GM06990 (cell line): ENCODE measurements around the gene RBM20.

Experiments
- DNase-seq: peaks from one replicate; pipeline ENCODE4 v3.0.0-alpha.2; 2011; ENCODE audit not compliant: insufficient read length; ENCODE audit errors: extremely low read depth
- H3K27me3 ChIP-seq: replicated peaks from 2 replicates; pipeline ENCODE4 v1.6.0; 2011; ENCODE audit warnings: low read length; ENCODE audit not compliant: control insufficient read depth, insufficient read depth
- H3K36me3 ChIP-seq: 2 replicates; pipeline ENCODE4 v1.5.1; 2011; ENCODE audit warnings: low read length; ENCODE audit not compliant: control insufficient read depth, insufficient read depth
- H3K4me3 ChIP-seq: replicated peaks from 2 replicates; pipeline ENCODE4 v1.5.1; 2011; ENCODE audit warnings: low read depth, mild to moderate bottlenecking, control low read depth, low read length
- TF ChIP-seq, protein P1 (sequence below): IDR thresholded peaks from 2 replicates; pipeline ENCODE4 v1.5.1; 2011; ENCODE audit warnings: low read length, control low read depth, mild to moderate bottlenecking, inconsistent platforms; ENCODE audit not compliant: insufficient read depth, poor library complexity, severe bottlenecking

The RBM20 gene

DNA sequence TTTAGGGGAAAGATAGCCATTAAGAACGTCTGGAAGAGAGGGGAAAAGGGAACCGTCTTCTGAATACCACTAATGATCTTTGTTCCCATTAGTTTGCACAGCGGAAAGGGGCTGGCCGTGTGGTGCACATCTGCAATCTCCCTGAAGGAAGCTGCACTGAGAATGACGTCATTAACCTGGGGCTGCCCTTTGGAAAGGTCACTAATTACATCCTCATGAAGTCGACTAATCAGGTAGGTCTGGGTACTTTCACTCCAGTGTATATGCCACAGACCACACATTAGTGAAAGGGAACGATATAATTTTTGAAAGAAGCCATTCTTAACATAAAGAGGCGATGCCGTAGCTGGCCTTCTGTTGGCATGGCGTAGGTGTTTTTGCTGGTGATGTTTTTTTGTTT is 153.3 kb downstream of the RBM20 start:
- H3K27me3 ChIP-seq, result no peaks in the 10 kb centered on the region
- TF ChIP-seq, protein P1, sequence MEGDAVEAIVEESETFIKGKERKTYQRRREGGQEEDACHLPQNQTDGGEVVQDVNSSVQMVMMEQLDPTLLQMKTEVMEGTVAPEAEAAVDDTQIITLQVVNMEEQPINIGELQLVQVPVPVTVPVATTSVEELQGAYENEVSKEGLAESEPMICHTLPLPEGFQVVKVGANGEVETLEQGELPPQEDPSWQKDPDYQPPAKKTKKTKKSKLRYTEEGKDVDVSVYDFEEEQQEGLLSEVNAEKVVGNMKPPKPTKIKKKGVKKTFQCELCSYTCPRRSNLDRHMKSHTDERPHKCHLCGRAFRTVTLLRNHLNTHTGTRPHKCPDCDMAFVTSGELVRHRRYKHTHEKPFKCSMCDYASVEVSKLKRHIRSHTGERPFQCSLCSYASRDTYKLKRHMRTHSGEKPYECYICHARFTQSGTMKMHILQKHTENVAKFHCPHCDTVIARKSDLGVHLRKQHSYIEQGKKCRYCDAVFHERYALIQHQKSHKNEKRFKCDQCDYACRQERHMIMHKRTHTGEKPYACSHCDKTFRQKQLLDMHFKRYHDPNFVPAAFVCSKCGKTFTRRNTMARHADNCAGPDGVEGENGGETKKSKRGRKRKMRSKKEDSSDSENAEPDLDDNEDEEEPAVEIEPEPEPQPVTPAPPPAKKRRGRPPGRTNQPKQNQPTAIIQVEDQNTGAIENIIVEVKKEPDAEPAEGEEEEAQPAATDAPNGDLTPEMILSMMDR, result no peak
- H3K4me3 ChIP-seq, result no peak overlapping the region
- no peaks in the 10 kb centered on the region for H3K36me3 ChIP-seq
- no peak for DNase-seq

DNA sequence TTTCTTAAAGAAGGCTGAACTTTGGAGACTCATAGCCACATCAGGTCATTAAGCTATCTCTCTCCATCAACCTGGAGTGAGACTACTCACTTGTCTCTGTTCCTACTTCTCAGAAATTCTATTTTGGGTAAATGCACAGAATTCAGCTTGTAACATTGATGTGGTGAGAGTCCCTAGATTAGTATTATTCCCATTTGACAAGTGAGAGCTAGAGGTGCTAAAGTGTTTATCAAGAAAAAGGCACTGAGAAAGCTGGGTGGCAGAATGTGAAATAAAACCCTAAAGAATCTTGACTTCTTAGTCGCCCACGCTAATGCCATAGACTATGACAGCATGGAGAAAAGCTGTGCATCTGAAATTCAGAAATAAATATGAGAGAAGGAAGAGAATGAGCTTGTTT is 154.2 kb downstream of the RBM20 start:
- Histone ChIP-seq H3K36me3 (no peaks in the 10 kb centered on the region), H3K4me3 (no peak overlapping the region), H3K27me3 (no peaks in the 10 kb centered on the region)
- no peak for DNase-seq
- TF ChIP-seq, protein P1, result no peak

DNA sequence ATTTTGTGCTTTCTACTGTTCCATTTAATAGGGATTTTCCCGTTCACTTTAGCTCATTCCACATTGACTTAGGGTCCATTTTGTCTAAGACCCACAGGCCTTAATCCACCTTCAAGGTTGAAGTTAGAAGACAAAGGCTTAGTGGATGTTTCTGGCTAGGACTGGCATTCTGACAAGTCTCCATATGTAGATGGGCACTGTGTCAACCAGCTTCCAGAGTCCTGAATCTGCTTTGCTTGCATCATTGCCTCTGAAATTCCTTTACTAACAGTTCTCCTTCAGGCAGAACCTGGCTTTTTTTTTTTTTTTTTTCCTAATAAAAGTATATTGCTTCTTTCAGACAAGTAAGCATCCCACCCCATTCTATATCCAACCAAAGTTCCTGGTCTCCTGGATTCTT is 158.0 kb downstream of the RBM20 start:
- TF ChIP-seq, protein P1, result no peak
- DNase-seq, result no peak
- Histone ChIP-seq H3K36me3 (no peaks in the 10 kb centered on the region), H3K4me3 (no peak overlapping the region), H3K27me3 (no peaks in the 10 kb centered on the region)

DNA sequence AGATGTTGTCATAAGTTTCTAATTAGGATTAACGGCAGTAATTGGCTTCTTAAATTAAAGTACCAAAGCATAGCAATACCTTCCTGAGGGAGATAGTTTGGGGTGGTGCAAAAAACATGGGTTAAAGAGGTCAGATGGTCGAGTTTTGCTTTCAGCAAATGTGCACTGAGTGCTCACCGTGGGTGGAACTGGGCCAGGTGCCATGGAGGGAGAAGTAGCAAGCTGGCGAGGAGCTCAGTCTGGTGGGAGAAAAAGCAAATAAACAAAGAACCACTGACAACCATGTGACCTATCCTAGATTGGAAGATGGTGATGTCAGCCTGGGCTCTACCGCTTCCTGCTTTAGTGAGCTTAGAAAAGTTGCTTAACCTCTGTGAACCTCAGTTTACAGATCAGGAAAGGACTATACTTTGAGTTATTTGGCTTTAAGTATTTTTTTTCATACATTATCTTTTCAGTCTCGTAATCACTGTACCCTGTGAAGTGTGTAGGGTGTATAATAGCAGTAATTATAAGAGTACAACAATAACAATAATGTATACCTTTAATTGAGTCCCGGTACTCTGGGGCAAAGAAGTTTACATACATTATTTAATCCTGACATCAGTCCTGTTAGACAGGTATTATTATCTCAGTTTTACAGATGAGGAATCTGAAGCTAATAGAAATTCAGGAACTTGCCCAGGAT is 158.6 kb downstream of the RBM20 start:
- no peaks in the 10 kb centered on the region for H3K27me3 ChIP-seq
- TF ChIP-seq, protein P1, result no peak
- no peak overlapping the region for H3K4me3 ChIP-seq
- DNase-seq, result peak; percentile 41
- no peaks in the 10 kb centered on the region for H3K36me3 ChIP-seq

DNA sequence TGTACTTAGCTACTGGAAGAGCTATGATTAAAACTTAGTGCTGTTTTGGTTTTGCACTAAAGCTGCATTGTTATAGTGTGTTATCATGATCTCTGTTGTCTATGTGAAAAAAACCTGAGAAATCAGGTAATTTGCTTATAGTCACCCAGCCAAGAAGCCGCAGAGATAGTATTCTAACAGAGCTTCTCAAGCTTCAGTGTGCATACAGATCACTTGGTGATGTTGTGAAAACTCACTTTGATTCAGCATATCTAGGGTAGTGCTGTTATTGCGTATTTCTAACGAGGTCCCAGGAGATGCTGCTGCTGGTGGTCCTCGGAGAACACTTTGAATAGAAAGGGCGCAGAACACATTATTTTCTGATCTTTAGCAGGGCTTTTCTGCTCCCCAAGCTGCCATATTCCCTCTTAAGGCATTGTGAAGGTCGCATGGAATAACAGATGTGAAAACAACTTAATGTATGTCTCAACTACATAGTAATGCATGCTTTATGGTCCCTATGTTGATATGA is 159.2 kb downstream of the RBM20 start:
- Histone ChIP-seq H3K4me3 (no peak overlapping the region; the same call in 1 of the 2 replicates), H3K36me3 (no peaks in the 10 kb centered on the region), H3K27me3 (no peaks in the 10 kb centered on the region)
- peak; percentile 37 for DNase-seq
- TF ChIP-seq, protein P1, result no peak
